Neural cell (in vitro differentiated cells): ENCODE measurements around the gene NIPBL. TPM values are rescaled to one million over a fixed set of nuclear protein-coding genes. Genes with fewer than 3 reads are reported as not detected.
A peak's percentile ranks its signal among the peaks of the same experiment; 100 is the strongest.

ENCODE experiments used
- H2AFZ ChIP-seq: fragments of 200-600, 300-800 bp; sonication (generic), shearing (Covaris generic); 2 replicates; pipeline ENCODE4 v1.6.0; 2014; ENCODE audit warnings: low read depth, mild to moderate bottlenecking, antibody characterized with exemption, low read length, moderate library complexity
- H3F3A ChIP-seq: fragments of 200-600 bp; shearing (Covaris generic); 2 replicates; pipeline ENCODE4 v1.6.1; 2016; ENCODE audit warnings: mild to moderate bottlenecking, moderate library complexity, mixed read lengths, antibody characterized with exemption, low read length; ENCODE audit not compliant: insufficient read depth, poor library complexity, severe bottlenecking
- H3K27ac ChIP-seq: fragments of 200-600, 300-800 bp; sonication (generic), shearing (Covaris generic); 2 replicates; pipeline ENCODE4 v1.5.1; 2014; ENCODE audit warnings: mild to moderate bottlenecking, low read length, moderate library complexity
- H3K27me3 ChIP-seq: fragments of 300-800, 200-600 bp; sonication (generic), shearing (Covaris generic); 2 replicates; pipeline ENCODE4 v1.6.0; 2014; ENCODE audit warnings: mild to moderate bottlenecking, low read depth, low read length, moderate library complexity; ENCODE audit not compliant: insufficient read depth
- H3K36me3 ChIP-seq: fragments of 300-800, 200-600 bp; sonication (generic), shearing (Covaris generic); 2 replicates; pipeline ENCODE4 v1.5.1; 2014; ENCODE audit warnings: mild to moderate bottlenecking, antibody characterized with exemption, low read length, moderate library complexity; ENCODE audit not compliant: insufficient read depth
- H3K4me2 ChIP-seq: fragments of 300-800, 200-600 bp; sonication (generic), shearing (Covaris generic); 2 replicates; pipeline ENCODE4 v1.6.0; 2014; ENCODE audit warnings: mild to moderate bottlenecking, low read length
- H3K4me3 ChIP-seq: fragments of 300-800, 200-600 bp; sonication (generic), shearing (Covaris generic); 2 replicates; pipeline ENCODE4 v1.5.1; 2014; ENCODE audit warnings: mild to moderate bottlenecking, low read length, moderate library complexity
- H3K79me2 ChIP-seq: fragments of 200-600 bp; shearing (Covaris generic); replicated peaks from 2 replicates; pipeline ENCODE4 v1.6.0; 2014; ENCODE audit warnings: mild to moderate bottlenecking, low read length, moderate library complexity; ENCODE audit not compliant: insufficient read depth
- H3K9ac ChIP-seq: fragments of 300-800, 200-600 bp; sonication (generic), shearing (Covaris generic); 2 replicates; pipeline ENCODE4 v1.6.1; 2016; ENCODE audit warnings: mild to moderate bottlenecking, low read length, mixed read lengths
- H3K9me2 ChIP-seq: fragments of 200-600 bp; shearing (Covaris generic); 2 replicates; pipeline ENCODE4 v1.6.1; 2016; ENCODE audit warnings: mild to moderate bottlenecking, low read length, mixed read lengths; ENCODE audit not compliant: insufficient read depth
- H3K9me3 ChIP-seq: fragments of 200-600, 300-800 bp; sonication (generic), shearing (Covaris generic); 2 replicates; pipeline ENCODE4 v1.6.1; 2016; ENCODE audit warnings: mild to moderate bottlenecking, mixed run types, low read length, moderate library complexity, mixed read lengths
- H4K20me1 ChIP-seq: fragments of 200-600 bp; shearing (Covaris generic); 2 replicates; pipeline ENCODE4 v1.6.1; 2016; ENCODE audit warnings: mild to moderate bottlenecking, mixed run types; ENCODE audit not compliant: insufficient read depth
- EP300 ChIP-seq: fragments of 450-650 bp; conservative IDR thresholded peaks from 2 replicates; pipeline ENCODE4 v1.6.1; 2014; ENCODE audit warnings: antibody characterized with exemption, mild to moderate bottlenecking, moderate library complexity; ENCODE audit not compliant: poor library complexity, severe bottlenecking
- EZH2 ChIP-seq: fragments of 200-600, 300-800 bp; shearing (Covaris generic), sonication (generic); IDR thresholded peaks from 2 replicates; pipeline ENCODE4 v1.6.1; 2014; ENCODE audit warnings: antibody characterized with exemption, low read length, borderline replicate concordance, mild to moderate bottlenecking; ENCODE audit not compliant: insufficient read depth, poor library complexity, severe bottlenecking
- MXI1 ChIP-seq: fragments of 450-650 bp; conservative IDR thresholded peaks from 2 replicates; pipeline ENCODE4 v1.6.1; 2014; ENCODE audit warnings: antibody characterized with exemption, mild to moderate bottlenecking; ENCODE audit not compliant: poor library complexity, severe bottlenecking
- POLR2AphosphoS5 ChIP-seq: IDR thresholded peaks from 2 replicates; pipeline ENCODE4 v1.6.1; 2012
- RAD21 ChIP-seq: fragments of 450-650 bp; conservative IDR thresholded peaks from 2 replicates; pipeline ENCODE4 v1.6.1; 2014; ENCODE audit warnings: antibody characterized with exemption, mild to moderate bottlenecking, moderate library complexity
- REST ChIP-seq: IDR thresholded peaks from 2 replicates; pipeline ENCODE4 v1.6.1; 2012; ENCODE audit warnings: borderline replicate concordance
- SMC3 ChIP-seq: fragments of 450-650 bp; conservative IDR thresholded peaks from 2 replicates; pipeline ENCODE4 v1.6.1; 2014; ENCODE audit warnings: antibody characterized with exemption, mild to moderate bottlenecking, moderate library complexity; ENCODE audit not compliant: poor library complexity
- TAF1 ChIP-seq: IDR thresholded peaks from 2 replicates; pipeline ENCODE4 v1.6.1; 2012; ENCODE audit warnings: low read depth
- polyA plus RNA-seq: library from polyadenylated mRNA; depleted of rRNA; stranded (reverse); fragments of >200 nt; gene quantifications from 2 replicates; pipeline ENCODE4 v1.2.3, GENCODE V29; 2014
- TF ChIP-seq, protein P1 (sequence below): fragments of 450-650 bp; IDR thresholded peaks from 2 replicates; pipeline ENCODE4 v1.5.1; 2014; ENCODE audit warnings: antibody characterized with exemption, mild to moderate bottlenecking, moderate library complexity; ENCODE audit not compliant: poor library complexity, severe bottlenecking

NIPBL gene
- polyA plus RNA-seq, 1 donor from 2014 or later, result 27.5 TPM

DNA sequence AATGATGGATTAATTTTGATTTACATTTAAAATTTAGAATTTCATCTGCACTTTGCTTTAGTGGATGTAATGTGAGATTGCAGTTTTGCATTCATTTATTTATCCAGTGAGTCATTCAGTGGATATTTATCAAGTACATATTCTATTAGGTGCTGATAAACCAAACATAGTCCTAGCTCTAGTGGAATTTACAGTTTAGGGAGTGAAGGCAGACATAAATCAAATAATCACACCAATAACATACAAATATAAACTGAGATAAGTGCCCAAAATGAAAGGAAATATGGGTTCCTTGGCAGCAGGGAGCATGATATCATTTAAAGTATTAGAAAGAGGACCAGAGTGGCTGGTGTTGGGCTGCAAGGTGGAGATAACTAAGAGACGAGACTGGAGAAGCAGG lies 14.7 kb upstream of the NIPBL start:
- no peaks in the 10 kb centered on the region for H3K79me2 ChIP-seq
- no peak overlapping the region for H2AFZ ChIP-seq
- H3K4me3 ChIP-seq, result no peak overlapping the region
- H3F3A ChIP-seq, result no peaks in the 10 kb centered on the region
- no peaks in the 10 kb centered on the region for H3K27me3 ChIP-seq
- H3K9me3 ChIP-seq, result no peaks in the 10 kb centered on the region
- TF ChIP-seq, protein P1, sequence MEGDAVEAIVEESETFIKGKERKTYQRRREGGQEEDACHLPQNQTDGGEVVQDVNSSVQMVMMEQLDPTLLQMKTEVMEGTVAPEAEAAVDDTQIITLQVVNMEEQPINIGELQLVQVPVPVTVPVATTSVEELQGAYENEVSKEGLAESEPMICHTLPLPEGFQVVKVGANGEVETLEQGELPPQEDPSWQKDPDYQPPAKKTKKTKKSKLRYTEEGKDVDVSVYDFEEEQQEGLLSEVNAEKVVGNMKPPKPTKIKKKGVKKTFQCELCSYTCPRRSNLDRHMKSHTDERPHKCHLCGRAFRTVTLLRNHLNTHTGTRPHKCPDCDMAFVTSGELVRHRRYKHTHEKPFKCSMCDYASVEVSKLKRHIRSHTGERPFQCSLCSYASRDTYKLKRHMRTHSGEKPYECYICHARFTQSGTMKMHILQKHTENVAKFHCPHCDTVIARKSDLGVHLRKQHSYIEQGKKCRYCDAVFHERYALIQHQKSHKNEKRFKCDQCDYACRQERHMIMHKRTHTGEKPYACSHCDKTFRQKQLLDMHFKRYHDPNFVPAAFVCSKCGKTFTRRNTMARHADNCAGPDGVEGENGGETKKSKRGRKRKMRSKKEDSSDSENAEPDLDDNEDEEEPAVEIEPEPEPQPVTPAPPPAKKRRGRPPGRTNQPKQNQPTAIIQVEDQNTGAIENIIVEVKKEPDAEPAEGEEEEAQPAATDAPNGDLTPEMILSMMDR, result no peak
- TF ChIP-seq TAF1 (no peak), REST (no peak), EP300 (no peak), POLR2AphosphoS5 (no peak), EZH2 (no peak), SMC3 (no peak), RAD21 (no peak), MXI1 (no peak)
- no peak overlapping the region for H3K27ac ChIP-seq
- no peaks in the 10 kb centered on the region for H3K36me3 ChIP-seq
- H4K20me1 ChIP-seq, result no peaks in the 10 kb centered on the region
- no peaks in the 10 kb centered on the region for H3K9me2 ChIP-seq
- no peak overlapping the region for H3K4me2 ChIP-seq
- H3K9ac ChIP-seq, result no peak overlapping the region

DNA sequence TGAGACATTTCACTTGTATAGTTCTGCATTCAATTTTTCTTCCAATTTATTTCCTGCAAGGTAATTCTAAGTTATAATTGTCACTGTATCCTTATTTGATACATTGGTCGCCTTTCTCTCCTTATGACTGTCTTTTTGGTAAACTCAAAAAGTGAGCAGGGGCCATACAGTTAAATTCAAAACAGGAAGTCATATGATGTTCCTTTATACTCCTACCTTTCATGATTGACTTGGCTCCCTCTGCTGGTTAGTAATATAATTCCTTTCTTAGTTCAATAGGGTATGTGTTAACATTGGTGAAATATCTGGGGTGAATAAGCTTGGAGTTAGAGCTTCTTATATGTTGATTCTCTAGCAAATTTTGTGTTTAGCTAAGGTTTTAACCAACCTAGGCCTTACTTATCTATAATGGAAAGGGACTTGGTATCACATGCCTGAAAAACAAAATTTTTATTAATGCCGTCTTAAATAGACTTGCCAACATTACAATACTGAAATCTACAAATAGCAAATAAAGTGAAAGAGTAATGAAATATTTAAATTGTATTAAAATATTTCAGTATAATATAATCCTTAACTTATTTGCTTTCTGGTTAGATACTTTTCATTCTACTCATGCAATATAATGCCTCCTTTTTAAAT lies 6.0 kb upstream of the NIPBL start:
- Histone ChIP-seq H3K4me2 (no peak overlapping the region), H3K27me3 (no peaks in the 10 kb centered on the region), H3K9ac (no peak overlapping the region), H3F3A (no peaks in the 10 kb centered on the region), H3K9me3 (no peaks in the 10 kb centered on the region), H3K36me3 (no peaks in the 10 kb centered on the region), H2AFZ (no peak overlapping the region), H3K79me2 (peaks cover 61% of the 10 kb centered on the region), H3K27ac (no peak overlapping the region), H4K20me1 (peaks cover 4% of the 10 kb centered on the region), H3K9me2 (no peaks in the 10 kb centered on the region), H3K4me3 (no peak overlapping the region)
- peak; percentile 76 for TF ChIP-seq RAD21
- TF ChIP-seq, protein P1, result peak; percentile 80
- TF ChIP-seq SMC3, result peak; percentile 80
- TF ChIP-seq TAF1, result no peak
